WI38 (cell line): ENCODE data around the gene MAP2.

Experiments
- H3K4me3 ChIP-seq: 2 replicates; pipeline ENCODE4 v1.5.1; 2011; ENCODE audit warnings: low read depth, mild to moderate bottlenecking, control low read depth, low read length
- CTCF ChIP-seq: IDR thresholded peaks from 2 replicates; pipeline ENCODE4 v1.5.1; 2012; ENCODE audit warnings: low read depth, mild to moderate bottlenecking, control low read depth, low read length

MAP2 gene

GRCh38 chr2:209451209-209451834, 27.5 kb downstream of the MAP2 start:
- TF ChIP-seq CTCF, result no peak
- no peak overlapping the region for H3K4me3 ChIP-seq

- H3K4me3 ChIP-seq, result no peak overlapping the region
- TF ChIP-seq CTCF, result no peak
These were observed 32.6 kb downstream of the MAP2 start for GRCh38 chr2:209456489-209456888.

GRCh38 chr2:209458008-209458979, 34.4 kb downstream of the MAP2 start:
- no peak overlapping the region for H3K4me3 ChIP-seq
- TF ChIP-seq CTCF, result no peak

- no peak for TF ChIP-seq CTCF
- H3K4me3 ChIP-seq, result no peak overlapping the region
These were observed 35.5 kb downstream of the MAP2 start for GRCh38 chr2:209459359-209459758.

- H3K4me3 ChIP-seq, result no peak overlapping the region
- TF ChIP-seq CTCF, result no peak
These were observed 36.4 kb downstream of the MAP2 start for GRCh38 chr2:209460151-209460761.

- H3K4me3 ChIP-seq, result no peak overlapping the region
- no peak for TF ChIP-seq CTCF
These were observed 39.4 kb downstream of the MAP2 start for GRCh38 chr2:209463226-209463625.
